HG02852 (cell line): ENCODE data around the gene SKAP1.
"Not testable (repeated sequence)": the region's sequence is repeated elsewhere in the genome, so short reads cannot be mapped to it uniquely, and the experiment has no call there.

ENCODE experiments used
- ATAC-seq: cut with Tn5 transposase; IDR thresholded peaks from one replicate; pipeline ENCODE4 v1.9.1; 2021; ENCODE audit warnings: mild to moderate bottlenecking, moderate library complexity; ENCODE audit not compliant: unreplicated experiment

The SKAP1 gene

DNA sequence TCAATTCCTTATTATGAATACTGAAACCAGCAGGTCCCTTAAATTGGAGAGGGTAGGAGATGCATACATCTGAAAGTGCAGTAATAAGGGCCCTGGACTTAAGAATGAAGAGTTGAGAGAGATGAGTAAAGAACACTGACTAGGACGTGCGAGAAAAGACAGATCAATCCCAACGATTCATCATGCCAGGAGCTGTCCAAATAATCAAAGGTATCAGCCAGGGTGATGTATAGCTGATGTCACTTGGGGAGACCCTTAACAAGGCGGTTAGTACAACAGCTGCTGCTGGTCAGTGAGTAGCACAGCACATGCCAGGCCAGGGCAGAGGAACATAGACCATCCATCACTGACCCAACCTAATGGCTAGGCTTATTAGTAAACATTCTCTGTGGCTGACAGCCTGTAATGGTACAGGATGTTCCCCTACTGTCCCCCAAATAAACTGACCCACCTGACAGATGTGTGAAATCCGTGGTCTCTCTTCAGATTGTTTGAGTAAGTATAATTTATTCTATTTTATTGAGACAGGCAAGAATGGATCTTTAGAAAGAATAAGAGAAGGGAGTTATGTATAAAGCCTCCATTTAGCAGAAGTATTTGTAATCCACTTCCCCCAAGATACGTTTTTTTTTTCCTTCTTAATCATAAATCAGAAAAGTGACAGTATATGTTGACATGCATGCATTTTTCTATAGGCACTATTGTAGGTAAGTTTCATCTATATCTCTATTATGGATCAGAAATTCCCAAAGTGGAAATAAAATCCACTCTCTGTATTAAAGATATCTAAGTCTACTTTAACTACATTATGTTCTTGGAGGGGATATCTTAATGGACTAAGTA lies 204.1 kb downstream of the SKAP1 start:
- no peak for ATAC-seq

DNA sequence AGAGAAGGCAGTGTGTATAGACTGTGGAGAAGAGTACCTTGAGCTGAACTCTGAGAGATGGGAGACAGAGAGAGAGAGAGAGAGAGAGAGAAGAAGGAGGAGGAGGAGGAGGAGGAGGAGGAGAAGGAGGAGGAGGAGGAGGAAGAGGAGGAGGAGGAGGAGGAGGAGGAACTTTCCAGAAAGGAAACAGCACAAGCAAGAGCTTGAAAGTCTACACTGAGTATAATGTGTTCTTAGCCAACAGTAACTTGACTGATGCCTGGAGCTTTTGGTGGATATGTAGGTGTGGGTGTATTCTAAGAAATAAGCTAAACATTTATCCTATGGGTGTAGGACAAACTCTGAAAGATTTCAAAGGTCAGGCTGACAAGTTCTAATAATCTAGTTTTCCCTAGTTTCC lies 206.1 kb downstream of the SKAP1 start:
- no peak for ATAC-seq

DNA sequence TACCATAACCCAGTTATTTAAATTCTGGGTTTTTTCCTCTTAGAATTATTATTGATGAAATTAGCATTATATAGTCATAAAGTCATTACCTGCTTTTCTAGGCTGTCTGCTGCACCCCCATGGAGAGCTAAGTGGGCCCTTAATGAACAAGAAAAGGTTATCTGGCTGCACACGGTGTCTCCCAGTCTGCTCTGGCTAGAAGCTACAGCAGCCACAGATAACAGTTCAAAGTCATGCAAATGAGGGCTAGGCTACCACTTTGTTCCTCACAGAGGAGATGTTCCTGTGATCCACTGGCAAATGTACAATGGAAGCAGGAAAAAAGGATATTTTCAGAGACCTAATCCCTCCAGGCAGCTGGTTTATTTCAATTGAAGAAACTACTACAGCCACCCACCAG lies 210.4 kb downstream of the SKAP1 start:
- no peak for ATAC-seq

DNA sequence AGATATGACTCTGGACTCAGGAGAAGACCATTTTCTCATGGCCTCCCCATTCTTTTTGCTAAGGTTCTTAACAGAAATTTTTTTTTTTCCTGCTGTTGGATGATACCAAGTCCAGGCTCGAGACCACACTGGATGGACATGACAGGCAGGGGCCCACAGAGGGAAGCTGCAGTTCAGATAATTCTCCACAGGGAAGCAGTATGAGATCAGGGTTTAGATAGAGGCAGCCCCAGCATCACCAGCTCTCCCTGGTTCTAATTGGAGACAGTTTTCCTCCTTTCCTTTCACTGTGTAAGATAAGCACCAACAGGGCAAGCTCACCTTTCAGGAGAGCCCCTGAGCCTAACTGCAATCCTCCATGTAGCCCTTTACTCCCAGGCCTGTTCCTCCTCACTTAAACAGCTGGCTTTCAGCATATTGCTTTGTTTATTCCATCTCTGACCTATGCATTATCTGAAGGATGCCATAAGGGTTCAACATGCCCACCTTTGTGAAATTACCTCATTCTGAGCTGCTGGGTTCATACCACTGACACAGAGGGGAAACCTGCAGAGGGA lies 214.4 kb downstream of the SKAP1 start:
- no peak for ATAC-seq

DNA sequence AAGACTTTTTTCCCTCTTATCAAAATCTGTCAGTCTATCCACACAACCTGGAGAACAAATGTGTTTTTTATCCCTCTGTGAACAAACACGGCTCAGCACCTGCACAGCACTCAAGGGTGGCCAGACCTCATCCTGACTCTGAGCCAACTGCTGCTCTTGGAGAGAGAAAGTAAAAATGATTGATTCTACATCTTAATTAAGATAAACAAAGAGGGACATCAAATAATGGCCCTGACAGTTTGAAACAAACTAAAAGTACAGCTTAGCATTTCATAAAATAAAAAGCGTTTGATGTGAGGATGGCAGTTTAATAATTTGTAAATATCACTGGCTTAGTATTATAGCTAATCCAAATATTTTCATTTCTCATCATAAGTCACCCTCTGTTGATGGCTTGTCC lies 216.2 kb downstream of the SKAP1 start:
- ATAC-seq: no peak

DNA sequence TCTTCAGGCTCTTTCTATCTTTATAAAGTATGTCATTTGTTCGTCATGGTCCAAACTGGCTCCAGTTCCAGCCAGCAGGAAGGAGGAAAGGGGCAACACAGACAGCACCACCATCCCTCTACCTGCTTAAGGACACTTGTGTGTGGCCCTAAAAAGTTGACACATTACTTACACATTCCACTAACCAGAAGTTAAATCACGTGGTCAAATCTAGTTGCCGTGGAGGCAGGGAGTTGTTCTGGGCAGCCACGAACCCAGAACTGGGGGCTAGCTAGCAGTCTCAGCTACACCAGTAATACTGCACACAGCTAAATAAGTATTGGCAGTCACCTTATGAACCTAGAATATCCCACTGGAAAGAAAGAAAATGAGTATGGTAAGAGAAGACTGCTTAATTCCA lies 218.2 kb downstream of the SKAP1 start:
- ATAC-seq: no peak

DNA sequence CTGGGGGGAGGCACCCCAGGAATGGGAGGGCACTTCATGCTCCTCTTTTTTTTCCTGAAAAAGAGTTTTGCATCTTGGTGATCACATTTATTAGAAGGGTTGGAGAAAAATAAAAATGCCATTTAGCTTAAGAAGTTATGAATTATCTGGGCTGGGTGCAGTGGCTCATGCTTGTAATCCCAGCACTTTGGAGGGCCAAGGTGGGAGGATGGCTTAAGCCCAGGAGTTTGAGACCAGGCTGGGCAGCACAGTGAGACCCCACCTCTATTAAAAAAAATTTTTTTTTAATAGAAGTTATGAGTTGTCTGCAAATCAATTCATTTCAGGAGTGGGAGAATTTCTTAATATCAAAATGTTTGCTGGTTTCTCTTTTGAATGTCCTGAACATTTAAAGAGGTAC lies 219.0 kb downstream of the SKAP1 start:
- no peak for ATAC-seq

DNA sequence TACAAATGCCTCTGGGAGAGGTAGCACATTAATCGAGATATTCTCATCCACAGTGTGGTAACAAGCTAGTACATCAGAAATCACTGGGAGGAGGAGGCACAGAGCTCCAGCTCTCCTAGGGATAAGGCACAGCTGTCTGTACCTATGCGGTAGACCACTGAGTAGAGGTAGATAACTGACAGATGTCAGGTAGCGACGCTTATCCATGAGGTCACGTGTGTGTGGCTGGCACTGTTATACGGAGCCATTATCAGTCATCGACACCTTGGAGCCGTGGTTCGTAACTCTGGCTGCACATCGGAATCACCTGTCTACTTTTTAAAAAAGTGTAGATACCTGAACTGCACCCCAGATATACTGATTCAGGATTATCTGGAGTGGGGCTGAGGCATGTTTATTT lies 220.0 kb downstream of the SKAP1 start:
- no peak for ATAC-seq

DNA sequence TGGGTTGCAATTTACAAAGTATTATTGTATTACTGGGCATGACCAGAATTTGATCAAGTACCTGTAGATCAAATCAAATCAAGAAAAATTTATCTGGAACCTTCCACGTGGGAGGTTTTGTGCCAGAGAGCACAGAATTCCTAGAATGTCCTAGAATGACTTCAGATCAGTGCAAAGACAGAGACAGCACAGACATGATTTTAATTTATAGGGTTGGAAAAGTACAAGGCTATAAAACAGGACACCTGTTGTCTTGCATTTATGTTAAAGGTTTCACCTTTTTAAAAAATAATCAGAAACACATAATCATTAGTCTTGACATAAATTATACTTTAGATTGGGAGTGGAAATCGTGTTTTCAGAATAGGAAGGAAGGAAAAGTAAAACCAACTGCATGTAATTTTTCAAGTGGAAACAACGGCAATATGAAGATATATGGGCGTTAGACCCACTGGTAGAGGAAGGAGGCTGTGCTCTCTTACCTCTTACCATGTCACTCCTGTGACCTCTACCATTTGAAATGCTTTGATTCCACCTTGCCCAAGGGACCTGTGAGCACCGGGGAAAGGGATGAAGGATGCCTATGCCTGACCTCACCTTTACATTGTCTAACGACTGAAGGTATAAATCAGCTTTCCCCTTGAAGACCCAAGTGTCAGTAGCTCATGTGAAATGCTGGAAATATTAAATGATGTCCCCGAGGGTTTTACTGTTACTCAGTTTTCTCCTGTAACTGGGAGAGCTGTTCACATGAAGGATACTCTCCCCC lies 222.1 kb downstream of the SKAP1 start:
- ATAC-seq: no peak

DNA sequence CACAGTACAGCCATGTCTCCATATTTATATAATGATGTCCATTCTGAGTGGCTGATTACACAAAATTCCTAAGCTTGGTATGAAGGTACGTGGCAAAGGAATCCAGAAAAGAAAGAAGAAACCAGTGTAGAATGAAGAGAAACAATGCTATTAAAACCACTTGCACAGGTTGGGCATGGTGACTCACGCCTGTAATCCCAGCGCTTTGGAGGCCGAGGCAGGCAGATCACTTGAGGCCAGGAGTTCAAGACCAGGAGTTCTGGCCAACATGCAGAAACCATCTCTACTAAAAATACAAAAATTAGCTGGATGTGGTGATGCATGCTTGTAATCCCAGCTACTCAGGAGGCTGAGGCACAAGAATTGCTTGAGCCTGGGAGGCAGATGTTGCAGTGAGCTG lies 223.0 kb downstream of the SKAP1 start:
- not testable (repeated sequence) for ATAC-seq

DNA sequence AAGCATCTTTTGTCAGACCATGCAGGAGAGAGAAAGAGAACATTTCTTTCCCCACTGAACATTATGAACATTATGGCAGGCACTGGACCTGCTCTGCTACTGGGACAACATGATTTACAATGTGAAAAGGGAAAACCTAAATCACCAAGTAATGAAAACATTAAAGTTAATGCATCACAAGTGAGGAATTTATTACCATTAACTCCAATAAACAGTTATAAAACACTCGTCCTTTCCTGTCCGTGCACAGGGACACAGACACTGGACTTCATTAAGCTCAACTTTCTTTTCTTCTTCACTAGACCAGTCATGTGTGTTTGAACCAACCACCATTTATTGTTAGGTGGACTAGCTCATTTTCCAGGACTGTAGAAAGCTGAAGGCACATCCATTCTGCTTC lies 227.1 kb downstream of the SKAP1 start:
- ATAC-seq: no peak

DNA sequence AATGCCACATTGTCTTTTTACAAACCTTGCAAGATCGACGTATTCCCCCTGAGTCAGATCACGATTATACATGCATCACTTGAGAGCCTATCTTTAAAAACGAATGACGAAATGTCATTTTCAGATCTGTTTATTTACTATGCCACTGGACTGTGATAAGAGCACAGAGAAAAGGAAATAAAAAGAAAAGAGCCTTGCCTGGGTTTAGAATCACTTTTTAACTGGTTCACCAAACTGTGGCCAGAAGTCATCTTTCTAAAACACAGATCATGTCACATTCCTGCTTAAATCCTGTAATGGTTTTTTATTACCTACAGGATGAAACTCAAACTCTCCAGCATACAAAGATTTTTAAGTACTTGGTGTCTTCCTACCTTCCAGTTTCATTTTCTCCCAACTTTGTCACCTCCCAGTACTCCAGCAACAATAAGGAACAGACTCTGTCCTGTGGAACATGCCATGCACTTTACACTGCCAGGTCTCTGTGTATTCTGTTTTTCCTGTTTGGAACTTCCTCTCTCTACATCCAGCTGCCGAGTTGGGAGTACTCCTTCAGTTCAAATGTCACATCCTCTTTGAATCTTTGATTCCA lies 231.0 kb downstream of the SKAP1 start:
- no peak for ATAC-seq

DNA sequence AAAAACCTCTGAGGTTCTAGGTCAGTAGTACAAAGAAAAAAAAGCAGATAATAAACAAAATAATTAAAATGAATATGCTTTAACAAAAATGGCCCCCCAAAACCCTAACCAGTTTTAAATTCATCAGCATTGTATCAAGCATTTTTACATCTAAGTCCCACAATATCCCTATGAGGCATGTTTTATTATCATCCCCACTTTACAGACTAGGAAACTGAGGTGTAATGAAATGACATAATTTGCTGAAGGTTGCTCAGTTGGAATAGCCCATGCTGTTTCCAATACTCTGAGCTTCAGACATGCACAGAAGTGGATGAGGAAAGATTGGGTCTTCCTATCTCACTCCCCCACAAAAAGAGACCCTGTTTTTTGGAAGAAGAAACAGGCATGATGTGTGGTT lies 234.1 kb downstream of the SKAP1 start:
- no peak for ATAC-seq

DNA sequence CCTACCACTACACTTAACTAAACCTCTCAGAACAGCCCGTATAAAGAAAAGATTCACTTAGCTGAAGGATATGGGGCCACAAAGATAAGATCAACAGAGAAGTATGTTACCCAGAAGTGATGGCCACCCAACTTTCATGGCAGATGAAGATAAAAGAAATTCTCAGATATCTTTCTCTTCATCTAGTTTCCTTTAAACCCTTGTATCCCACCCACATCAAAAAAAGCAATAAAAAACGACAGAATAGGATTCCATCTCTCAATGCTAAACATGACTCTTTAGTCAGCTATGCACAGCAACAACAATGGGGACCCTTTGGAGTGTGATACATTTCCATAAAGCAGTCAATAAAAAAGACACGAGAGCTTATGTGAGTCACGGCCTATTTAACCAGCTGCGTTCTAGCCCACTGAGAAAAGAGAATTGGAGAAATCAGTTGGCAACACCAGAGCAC lies 235.9 kb downstream of the SKAP1 start:
- ATAC-seq: no peak

DNA sequence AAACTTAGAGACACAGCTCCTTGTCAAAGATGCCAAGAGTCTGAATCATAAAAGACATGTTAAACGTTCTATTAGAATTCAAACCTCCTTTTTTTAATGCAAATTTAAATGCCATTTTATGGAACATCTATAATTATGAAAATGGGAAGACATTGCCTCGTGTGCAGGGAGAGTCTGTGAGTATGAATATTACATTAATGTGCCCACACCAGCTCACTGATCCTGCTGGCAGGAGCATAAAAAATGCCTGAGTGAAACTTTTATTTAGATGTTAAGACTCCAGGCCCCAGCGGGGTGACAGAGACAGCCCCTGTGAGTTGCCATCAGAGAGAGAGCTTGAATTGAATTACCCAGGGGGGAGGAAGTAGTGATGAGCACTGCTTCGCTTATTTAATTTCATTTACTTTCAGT lies 237.7 kb downstream of the SKAP1 start:
- ATAC-seq: no peak

DNA sequence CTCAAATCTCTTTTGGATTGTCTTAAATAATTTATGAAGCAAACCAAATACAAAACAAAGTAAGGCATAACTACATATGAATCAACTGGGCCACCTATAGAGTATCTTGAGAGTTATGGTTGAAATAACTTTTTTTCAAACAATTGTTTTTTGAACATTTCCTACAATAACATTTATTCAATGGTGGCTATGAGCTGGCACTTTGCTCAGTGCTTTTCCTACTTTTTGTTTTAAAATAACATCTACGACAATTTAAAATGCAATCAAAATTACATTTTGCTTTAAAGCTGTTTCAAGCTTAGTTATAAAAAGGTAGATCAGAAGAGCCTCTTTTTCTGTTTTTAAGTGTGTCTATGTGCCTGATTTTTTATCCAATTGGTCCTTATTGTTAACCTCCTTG lies 238.7 kb downstream of the SKAP1 start:
- ATAC-seq: no peak

DNA sequence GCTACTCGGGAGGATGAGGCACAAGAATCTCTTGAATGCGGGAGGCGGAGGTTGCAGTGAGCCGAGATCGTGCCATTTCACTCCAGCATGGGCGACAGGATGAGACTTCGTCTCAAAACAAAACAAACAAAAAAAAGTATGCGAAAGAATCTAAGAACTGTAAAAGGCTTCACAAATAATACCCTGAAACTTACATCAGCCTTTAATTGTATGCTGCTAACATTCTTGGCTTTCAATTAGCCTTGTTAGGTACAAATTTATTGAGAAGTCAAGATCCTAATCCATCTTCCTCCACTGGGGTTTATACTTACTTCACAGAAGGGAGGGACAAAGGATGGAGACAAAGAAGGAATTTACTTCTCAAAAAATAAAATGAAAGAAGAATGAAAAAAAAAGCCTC lies 239.1 kb downstream of the SKAP1 start:
- ATAC-seq: no peak

DNA sequence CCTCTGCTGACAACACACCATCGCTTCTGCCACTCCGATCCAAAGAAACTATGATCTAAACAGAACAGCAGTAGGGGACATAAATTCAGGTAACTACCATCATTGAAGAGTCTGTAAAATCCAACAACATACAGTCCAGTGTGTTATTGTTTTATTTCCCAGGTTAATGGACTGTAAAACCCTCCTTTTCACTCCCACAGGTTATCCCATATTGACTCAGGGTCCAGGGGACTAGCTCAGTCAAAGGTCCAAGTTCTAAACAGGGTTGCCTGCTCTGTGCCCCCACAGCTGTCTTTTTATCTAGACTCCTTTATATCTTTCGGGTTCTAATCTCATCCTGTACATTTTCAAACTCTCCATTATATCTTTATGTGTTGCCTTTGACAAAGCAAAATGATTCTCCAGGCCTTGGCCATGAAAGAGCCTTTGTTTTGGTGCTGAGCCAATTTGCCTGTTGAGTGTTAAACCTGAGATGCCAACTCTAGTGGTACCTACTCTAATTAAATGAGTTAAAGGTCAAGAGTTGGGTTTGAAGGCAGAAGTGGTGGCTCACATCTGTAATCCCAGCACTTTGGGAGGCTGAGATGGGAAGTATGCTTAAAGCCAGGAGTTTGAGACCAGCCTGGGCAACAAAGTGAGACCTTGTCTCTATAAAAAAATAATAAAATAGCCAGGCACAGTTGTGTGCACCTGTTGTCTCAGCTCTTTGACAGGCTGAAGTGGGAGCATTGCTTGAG lies 242.0 kb downstream of the SKAP1 start:
- ATAC-seq: no peak

DNA sequence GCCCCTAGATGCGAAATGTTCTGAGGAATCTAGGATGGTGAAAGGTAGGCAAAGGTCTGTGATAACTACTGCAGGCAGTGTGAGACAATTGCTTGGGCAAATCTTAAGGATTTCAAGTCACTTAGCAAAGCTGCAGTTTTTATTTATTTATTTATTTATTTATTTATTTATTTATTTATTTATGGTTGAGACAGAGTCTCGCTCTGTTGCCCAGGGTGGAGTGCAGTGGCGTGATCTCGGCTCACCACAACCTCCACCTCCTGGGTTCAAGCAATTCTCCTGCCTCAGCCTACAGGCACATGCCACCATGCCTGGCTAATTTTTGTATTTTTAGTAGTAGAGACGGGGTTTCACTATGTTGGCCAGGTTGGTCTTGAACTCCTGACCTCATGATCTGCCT lies 243.7 kb downstream of the SKAP1 start:
- not testable (repeated sequence) for ATAC-seq

DNA sequence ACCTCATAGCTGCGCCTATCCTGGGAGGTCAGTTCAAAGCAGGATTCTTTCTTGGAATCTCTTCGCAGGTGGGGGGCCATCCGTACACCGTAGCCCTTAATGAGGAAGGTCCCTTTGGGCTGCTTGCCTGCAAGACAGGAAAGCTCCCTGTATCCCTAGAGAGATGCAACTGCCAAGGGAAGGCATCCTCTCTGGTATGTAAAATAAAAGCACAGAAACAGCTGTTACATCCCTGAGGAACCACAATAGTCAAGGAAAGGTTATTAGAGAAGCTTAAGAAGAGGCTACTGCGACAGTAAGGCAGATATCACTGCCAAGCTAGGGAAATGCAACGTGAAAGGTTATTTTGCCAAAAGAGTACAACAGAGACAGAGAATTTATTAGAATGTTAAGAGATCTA lies 245.3 kb downstream of the SKAP1 start:
- no peak for ATAC-seq

DNA sequence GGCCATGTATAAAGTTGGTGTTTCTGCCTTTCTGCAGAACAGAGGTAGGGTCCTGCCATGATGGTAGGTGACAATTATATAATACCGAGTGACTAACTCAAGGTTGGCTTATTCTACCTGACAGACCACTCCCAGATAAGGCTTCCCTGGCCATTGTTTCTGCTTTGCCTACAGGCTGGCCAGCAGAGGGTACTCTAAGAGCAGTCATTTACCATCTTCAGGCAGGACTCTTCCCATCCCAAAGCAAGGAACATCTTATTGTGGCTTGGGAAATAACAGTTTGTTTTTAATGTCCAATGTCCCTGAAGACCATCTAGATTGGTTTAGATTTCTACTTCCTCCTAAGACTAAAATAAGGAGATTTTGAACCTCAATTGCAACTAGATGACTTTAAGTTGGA lies 248.4 kb downstream of the SKAP1 start:
- ATAC-seq: no peak
